Natural killer cell (primary cell): ENCODE data around the gene NUDT2. TPM values are rescaled to one million over a fixed set of nuclear protein-coding genes. Genes with fewer than 3 reads are reported as not detected.
"Not testable (repeated sequence)": the region's sequence is repeated elsewhere in the genome, so short reads cannot be mapped to it uniquely, and the experiment has no call there.

ENCODE experiments used
- ATAC-seq, 3 donors: fragments of 150-1000 bp in 2 of 3; fragments of 200-7000 bp in 1 of 3; cut with Tn5 transposase; 1 replicate in 1 of 3; 2 replicates in 2 of 3; pipeline ENCODE4 v1.10.0; 2021; ENCODE audit warnings: mild to moderate bottlenecking in 2 of 3, moderate library complexity in 2 of 3
- DNase-seq, 2 donors: peaks; one replicate each; pipeline versions ENCODE4 v3.0.0 to v3.0.0-alpha.2; 2013 to 2021; ENCODE audit warnings: mixed read lengths in 1 of 2
- H3K27ac ChIP-seq: one replicate; pipeline ENCODE4 v1.5.1; 2013; ENCODE audit warnings: mild to moderate bottlenecking, low read length
- H3K27me3 ChIP-seq: one replicate; pipeline ENCODE4 v1.6.1; 2013; ENCODE audit warnings: low read length; ENCODE audit not compliant: control insufficient read depth, insufficient read depth
- H3K36me3 ChIP-seq: one replicate; pipeline ENCODE4 v1.6.1; 2013; ENCODE audit warnings: low read length; ENCODE audit not compliant: control insufficient read depth, insufficient read depth
- H3K4me1 ChIP-seq: one replicate; pipeline ENCODE4 v1.6.1; 2013; ENCODE audit warnings: low read length; ENCODE audit not compliant: control insufficient read depth, insufficient read depth
- H3K4me3 ChIP-seq: one replicate; pipeline ENCODE4 v1.5.1; 2013; ENCODE audit warnings: low read length
- H3K9me3 ChIP-seq: one replicate; pipeline ENCODE4 v1.6.1; 2013; ENCODE audit warnings: low read length; ENCODE audit not compliant: control insufficient read depth, insufficient read depth
- H3K27ac Mint-ChIP-seq, 2 donors: one replicate each; pipeline ENCODE4 v1.8.0; 2022; ENCODE audit warnings: mild to moderate bottlenecking in 2 of 2, mixed read lengths in 2 of 2, moderate library complexity in 1 of 2
- H3K27me3 Mint-ChIP-seq, 2 donors: one replicate each; pipeline ENCODE4 v1.8.0; 2022; ENCODE audit warnings: low read depth in 2 of 2, mixed read lengths in 2 of 2
- H3K36me3 Mint-ChIP-seq: one replicate; pipeline ENCODE4 v1.8.0; 2022; ENCODE audit warnings: mixed read lengths
- H3K4me1 Mint-ChIP-seq, 2 donors: one replicate each; pipeline ENCODE4 v1.8.0; 2022; ENCODE audit warnings: mixed read lengths in 2 of 2
- H3K4me3 Mint-ChIP-seq: one replicate; pipeline ENCODE4 v1.8.0; 2022; ENCODE audit warnings: mild to moderate bottlenecking, moderate library complexity, mixed read lengths
- H3K9me3 Mint-ChIP-seq, 2 donors: one replicate each; pipeline ENCODE4 v1.8.0; 2022; ENCODE audit warnings: mixed read lengths in 2 of 2
- whole genome bisulfite sequencing: methylation state at CpG from one replicate; pipeline ENCODE4 v1.1.7; 2013; ENCODE audit warnings: missing lambda C conversion rate; ENCODE audit not compliant: insufficient coverage; 5-methylcytosine and 5-hydroxymethylcytosine counted together
- intact Hi-C: fragments of 100-400 bp; cut with micrococcal nuclease; formaldehyde crosslinking; loops from one replicate; pipeline ENCODE4 v1.14.2; 2022
- total RNA-seq, 4 donors: library from RNA; stranded (reverse); fragments of 120-200 nt in 1 of 4; gene quantifications; one replicate each; pipeline versions ENCODE4 v1.2.3 to v1.2.4, GENCODE V29; 2013 to 2022
- TF ChIP-seq, protein P1 (sequence below): fragments of 200-600 bp; IDR thresholded peaks from one replicate; pipeline ENCODE4 v1.8.0; 2022; ENCODE audit warnings: antibody characterized with exemption

Gene NUDT2
- total RNA-seq, 3 donors from 2014 or later (not counting 1 experiment from before 2014, with no cell fraction given) = 8.5 to 15.7 (median 9.4) TPM

DNA sequence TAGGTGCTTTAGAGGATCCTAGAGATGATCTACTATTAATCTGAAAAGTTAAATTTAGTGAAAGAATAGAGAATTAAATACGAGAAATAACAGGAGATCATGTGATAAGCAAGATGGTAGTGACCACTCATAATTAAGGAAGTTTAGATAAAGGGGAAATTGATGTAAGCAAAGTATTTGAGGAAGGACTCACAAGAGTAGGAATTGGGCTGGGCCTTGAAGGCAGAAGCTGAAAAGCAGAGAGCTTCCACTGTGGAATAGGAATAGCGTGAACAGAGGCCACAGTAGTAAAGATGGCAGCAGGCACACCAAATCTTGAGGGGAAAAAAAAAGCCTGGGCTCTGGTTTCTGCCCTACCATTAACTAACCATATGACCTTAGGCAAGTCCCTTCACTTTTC is 38.3 kb upstream of the NUDT2 start:
- 96% methylated on average over 2 of the region's 2 CpGs for WGBS
- Mint-ChIP-seq H3K27ac (no peak overlapping the region), H3K27me3 (no peaks in the 10 kb centered on the region), H3K4me3 (no peak overlapping the region), H3K4me1 (peaks cover 0 to 5% of the 10 kb centered on the region in 2 donors), H3K9me3 (no peaks in the 10 kb centered on the region), H3K36me3 (no peaks in the 10 kb centered on the region)
- ATAC-seq (no peak), DNase-seq (no peak)
- intact Hi-C loops = no loop called here
- Histone ChIP-seq H3K9me3 (no peaks in the 10 kb centered on the region), H3K4me3 (no peak overlapping the region), H3K27ac (no peak overlapping the region), H3K27me3 (no peaks in the 10 kb centered on the region), H3K36me3 (no peaks in the 10 kb centered on the region), H3K4me1 (no peaks in the 10 kb centered on the region)
- TF ChIP-seq, protein P1, sequence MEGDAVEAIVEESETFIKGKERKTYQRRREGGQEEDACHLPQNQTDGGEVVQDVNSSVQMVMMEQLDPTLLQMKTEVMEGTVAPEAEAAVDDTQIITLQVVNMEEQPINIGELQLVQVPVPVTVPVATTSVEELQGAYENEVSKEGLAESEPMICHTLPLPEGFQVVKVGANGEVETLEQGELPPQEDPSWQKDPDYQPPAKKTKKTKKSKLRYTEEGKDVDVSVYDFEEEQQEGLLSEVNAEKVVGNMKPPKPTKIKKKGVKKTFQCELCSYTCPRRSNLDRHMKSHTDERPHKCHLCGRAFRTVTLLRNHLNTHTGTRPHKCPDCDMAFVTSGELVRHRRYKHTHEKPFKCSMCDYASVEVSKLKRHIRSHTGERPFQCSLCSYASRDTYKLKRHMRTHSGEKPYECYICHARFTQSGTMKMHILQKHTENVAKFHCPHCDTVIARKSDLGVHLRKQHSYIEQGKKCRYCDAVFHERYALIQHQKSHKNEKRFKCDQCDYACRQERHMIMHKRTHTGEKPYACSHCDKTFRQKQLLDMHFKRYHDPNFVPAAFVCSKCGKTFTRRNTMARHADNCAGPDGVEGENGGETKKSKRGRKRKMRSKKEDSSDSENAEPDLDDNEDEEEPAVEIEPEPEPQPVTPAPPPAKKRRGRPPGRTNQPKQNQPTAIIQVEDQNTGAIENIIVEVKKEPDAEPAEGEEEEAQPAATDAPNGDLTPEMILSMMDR = no peak

DNA sequence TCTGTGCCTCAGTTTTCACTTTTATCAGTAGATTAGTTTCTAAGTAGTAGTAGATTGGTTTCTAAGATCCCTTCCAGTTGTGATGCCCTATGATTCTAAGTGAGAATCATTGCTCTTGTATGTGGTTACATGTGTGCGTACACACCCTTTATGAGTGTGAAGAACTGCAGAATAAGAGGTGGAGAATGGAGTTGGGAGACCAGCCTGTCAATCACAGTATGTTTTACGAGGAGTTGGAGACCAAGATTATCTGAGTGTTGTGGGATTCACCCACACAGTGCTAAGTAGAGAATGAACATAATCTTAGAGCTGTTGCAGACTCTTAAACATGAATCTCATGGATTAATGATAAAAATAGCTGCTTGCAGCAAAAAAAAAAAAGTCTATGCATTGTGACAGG is 37.9 kb upstream of the NUDT2 start:
- H3K4me3 Mint-ChIP-seq = no peak overlapping the region
- H3K27ac Mint-ChIP-seq = no peak overlapping the region
- ATAC-seq (no peak), DNase-seq (no peak)
- H3K27ac ChIP-seq = no peak overlapping the region
- TF ChIP-seq, protein P1 = no peak
- H3K27me3 Mint-ChIP-seq = no peaks in the 10 kb centered on the region
- no peak overlapping the region for H3K4me3 ChIP-seq
- WGBS = 71% methylated on average over 2 of the region's 2 CpGs
- no peaks in the 10 kb centered on the region for H3K36me3 ChIP-seq
- peaks cover 0 to 5% of the 10 kb centered on the region in 2 donors for H3K4me1 Mint-ChIP-seq
- no peaks in the 10 kb centered on the region for H3K27me3 ChIP-seq
- H3K36me3 Mint-ChIP-seq = no peaks in the 10 kb centered on the region
- no peaks in the 10 kb centered on the region for H3K9me3 ChIP-seq
- H3K4me1 ChIP-seq = no peaks in the 10 kb centered on the region
- H3K9me3 Mint-ChIP-seq = no peaks in the 10 kb centered on the region
- intact Hi-C loops = no loop called here

DNA sequence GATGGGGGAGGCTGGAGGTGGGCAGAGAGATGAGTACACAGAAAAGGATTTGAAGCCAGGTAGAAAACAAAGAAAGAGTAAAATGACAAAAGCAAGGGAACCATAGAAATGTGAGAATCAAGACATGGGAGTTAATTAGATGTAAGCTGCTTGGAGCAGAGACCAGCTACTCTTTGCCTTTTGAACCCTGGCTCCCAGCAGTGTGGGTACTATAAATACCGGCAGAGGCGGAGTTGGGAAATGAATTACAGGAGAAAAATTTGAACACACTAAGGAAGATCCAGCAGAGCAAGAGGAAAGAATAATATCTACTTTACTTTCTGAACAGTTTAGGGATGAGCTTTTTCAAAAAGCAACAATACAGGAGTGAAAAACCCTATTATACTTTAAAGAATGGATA is 36.8 kb upstream of the NUDT2 start:
- WGBS = 100% methylated on average over 1 of the region's 2 CpGs
- H3K27ac Mint-ChIP-seq = no peak overlapping the region
- H3K36me3 Mint-ChIP-seq = no peaks in the 10 kb centered on the region
- TF ChIP-seq, protein P1 = no peak
- no peak for DNase-seq
- intact Hi-C loops = no loop called here
- H3K27me3 ChIP-seq = no peaks in the 10 kb centered on the region
- no peaks in the 10 kb centered on the region for H3K4me1 ChIP-seq
- H3K9me3 ChIP-seq = no peaks in the 10 kb centered on the region
- no peak overlapping the region for H3K27ac ChIP-seq
- no peaks in the 10 kb centered on the region for H3K27me3 Mint-ChIP-seq
- H3K4me3 ChIP-seq = no peak overlapping the region
- H3K4me3 Mint-ChIP-seq = no peak overlapping the region
- ATAC-seq = no peak
- H3K9me3 Mint-ChIP-seq = no peaks in the 10 kb centered on the region
- H3K4me1 Mint-ChIP-seq = peaks cover 0 to 5% of the 10 kb centered on the region in 2 donors
- no peaks in the 10 kb centered on the region for H3K36me3 ChIP-seq

DNA sequence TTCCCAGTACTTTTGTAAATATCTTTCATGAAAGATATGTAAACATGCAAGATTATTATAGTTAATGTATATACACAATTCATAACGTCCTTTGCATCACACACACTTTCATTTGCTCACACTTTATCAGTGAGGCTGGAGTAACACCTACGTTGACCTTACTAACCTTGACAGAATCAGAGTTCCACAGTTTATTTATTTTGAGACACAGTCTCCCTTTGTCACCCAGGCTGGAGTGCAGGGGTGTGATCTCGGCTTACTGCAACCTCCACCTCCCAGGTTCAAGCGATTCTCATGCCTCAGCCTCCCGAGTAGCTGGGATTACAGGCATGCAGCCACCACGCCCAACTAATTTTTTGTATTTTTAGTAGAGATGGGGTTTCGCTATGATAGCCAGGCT is 28.3 kb upstream of the NUDT2 start:
- DNase-seq, H3K36me3 Mint-ChIP-seq, H3K9me3 Mint-ChIP-seq, H3K4me1 ChIP-seq, H3K27ac Mint-ChIP-seq, H3K27me3 Mint-ChIP-seq, H3K27ac ChIP-seq, ATAC-seq, H3K36me3 ChIP-seq, intact Hi-C loops, H3K27me3 ChIP-seq, H3K9me3 ChIP-seq, H3K4me1 Mint-ChIP-seq, H3K4me3 Mint-ChIP-seq, H3K4me3 ChIP-seq: not testable (repeated sequence)
- 93% methylated on average over 7 of the region's 7 CpGs for WGBS

DNA sequence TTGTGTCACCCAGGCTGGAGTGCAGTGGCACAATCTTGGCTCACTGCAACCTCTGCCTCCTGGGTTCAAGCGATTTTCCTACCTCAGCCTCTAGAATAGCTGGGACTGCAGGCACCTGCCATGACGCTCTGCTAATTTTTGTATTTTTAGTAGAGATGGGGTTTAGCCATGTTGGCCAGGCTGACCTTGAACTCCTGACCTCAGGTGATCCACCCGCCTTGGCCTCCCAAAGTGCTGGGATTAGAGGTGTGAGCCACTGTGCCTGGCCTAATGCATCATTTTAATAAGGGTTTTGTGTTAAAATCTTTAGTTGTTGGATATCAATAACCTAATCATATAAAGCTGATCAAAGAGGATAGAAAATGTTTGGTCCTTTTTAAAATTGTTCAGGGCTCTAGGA is 21.1 kb upstream of the NUDT2 start:
- H3K36me3 Mint-ChIP-seq, H3K27me3 ChIP-seq, H3K4me3 ChIP-seq, H3K36me3 ChIP-seq, H3K4me3 Mint-ChIP-seq, DNase-seq, ATAC-seq, H3K27ac ChIP-seq, H3K27me3 Mint-ChIP-seq, H3K27ac Mint-ChIP-seq, H3K4me1 ChIP-seq, intact Hi-C loops, H3K9me3 Mint-ChIP-seq, H3K4me1 Mint-ChIP-seq, H3K9me3 ChIP-seq: not testable (repeated sequence)
- WGBS = 100% methylated on average over 3 of the region's 3 CpGs
